Hepatic stellate cell (primary cell): ENCODE results near the gene HRH1.
"Not testable (repeated sequence)": the region's sequence is repeated elsewhere in the genome, so short reads cannot be mapped to it uniquely, and the experiment has no call there.

ENCODE experiments used
- DNase-seq: peaks from one replicate; pipeline ENCODE4 v3.0.0; 2011; ENCODE audit warnings: low spot score

The HRH1 gene

DNA sequence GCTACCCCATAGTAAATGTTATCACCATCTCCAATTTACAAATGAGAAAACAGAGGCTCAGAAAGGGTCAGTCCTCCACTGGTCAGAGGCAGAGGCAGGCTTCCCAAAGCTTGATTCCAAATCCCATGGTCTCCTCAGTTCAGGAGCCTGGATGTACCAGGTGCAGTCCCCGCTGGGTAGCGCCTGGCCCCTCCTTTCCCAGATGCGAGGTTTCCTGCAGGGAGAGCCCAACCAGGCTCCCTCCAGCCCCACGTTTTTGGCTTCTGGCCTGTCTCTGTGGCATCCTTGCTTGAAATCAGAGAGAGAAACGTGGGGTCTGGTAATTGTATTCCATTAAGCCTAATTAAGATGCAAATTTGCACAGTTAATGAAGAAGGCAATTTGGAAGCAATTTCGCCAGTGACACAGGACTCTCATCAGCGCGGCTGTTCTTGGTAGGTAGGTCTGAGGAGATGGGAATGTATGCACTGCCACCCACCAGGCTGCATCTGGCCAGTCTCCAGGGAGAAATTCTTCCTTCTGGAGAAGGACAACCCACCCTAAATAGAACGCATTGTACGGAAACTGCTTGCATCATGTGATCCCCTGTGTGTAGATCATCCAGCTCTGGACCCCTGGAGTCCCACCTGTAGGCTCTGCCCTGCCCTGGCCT is 50.5 kb downstream of the HRH1 start:
- DNase-seq, result no peak

DNA sequence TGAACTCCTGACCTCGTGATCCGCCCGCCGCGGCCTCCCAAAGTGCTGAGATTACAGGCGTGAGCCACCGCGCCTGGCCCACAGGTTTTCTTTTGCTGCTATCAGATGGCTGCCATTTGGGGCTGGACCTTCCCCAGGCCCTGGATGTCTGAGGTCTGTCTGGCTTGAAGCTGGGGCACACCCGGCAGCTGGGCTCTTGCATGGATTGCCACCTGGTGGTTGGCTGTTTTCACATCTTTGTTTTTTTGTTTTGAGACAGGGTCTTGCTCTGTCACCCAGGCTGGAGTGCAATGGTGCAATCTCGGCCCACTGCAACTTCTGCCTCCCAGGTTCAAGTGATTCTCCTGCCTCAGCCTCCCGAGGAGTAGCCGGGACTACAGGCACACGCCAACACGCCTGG is 51.6 kb downstream of the HRH1 start:
- DNase-seq, result not testable (repeated sequence)

DNA sequence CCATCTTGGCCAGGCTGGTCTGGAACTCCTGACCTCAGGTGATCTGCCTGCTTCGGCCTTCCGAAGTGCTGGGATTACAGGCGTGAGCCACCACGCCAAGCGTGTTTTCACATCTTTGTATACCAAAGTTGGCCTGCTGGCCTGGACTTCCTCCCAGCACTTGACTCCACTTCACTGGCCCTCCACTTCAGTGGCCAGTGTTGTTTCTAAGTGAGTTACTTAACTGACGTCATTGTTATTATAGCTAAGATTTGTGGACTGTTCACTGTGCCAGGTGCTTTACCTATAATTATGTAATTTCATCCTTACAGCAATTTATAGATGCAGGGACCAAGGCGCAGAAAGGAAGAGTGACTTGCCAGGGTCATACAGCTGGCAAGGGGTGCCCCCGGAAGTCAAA is 52.0 kb downstream of the HRH1 start:
- no peak for DNase-seq

DNA sequence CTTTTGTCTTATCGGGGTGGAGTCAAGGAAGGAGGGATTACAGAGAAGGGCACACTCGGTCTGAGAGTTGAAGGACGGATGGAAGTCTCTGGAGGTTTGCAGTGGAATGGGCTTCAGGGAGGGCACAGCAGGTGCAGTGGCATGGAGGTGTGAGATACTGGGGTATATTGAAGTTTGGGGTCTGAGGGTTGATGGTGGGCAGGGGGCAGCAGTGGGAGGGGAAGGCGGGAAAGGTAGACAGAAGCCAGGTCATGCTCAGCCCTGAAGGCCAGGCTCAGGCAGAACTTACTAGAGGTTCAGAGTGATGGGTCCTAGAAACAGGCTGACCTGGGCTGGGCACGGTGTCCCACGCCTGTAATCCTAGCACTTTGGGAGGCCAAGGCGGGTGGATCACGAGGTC is 52.7 kb downstream of the HRH1 start:
- DNase-seq, result no peak

DNA sequence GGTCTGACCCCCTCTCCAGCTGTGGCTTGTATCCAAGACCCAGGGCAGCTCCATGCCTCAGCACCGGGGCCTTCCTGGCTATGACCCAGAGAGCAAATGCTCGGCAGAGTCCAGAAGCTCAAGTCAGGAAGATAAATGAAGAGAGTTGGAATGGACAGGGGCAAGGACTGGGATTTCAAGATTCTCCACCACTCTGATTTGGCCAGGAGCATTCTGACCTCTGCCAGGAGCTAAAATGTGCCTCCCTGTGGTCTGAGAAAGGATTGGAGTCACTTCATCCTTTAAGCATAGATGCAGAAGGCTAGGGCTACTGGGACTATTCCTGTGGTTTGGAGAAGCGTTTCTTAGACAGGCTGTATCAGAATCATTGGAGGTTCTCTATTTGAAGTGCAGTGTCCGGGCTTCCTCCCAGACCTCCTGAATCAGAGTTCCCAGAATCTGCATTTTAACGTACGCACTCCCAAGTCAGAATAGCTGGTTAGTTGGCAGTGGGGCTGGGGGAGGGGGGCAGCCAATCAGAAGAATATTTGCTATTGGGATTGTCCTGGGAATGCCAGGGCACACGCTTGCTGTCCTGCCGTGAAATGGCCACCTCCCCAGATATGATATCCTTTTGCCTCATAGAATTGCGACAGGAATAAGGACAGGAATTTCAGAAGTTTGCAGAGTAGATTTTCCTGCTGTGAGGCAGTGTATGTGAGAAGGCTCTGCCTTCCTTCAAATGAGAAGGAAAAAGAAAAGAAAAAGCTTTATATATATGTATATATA is 57.4 kb downstream of the HRH1 start:
- DNase-seq, result peak; percentile 69

DNA sequence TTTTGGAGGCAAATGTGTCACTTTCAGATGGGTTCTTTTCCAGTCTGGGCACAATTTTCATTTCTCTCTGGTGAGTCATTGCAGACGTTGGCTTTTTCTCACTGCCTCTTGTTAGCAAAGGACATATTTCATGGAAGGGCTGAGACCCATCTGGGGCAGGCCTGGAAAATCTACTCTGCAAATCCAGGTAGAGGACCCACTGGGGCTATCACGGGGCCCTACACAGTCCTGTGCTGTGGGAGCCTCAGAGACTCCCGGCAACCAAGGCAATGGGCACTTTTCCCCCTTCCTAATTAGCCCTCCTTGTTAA is 58.0 kb downstream of the HRH1 start:
- peak; percentile 82 for DNase-seq

DNA sequence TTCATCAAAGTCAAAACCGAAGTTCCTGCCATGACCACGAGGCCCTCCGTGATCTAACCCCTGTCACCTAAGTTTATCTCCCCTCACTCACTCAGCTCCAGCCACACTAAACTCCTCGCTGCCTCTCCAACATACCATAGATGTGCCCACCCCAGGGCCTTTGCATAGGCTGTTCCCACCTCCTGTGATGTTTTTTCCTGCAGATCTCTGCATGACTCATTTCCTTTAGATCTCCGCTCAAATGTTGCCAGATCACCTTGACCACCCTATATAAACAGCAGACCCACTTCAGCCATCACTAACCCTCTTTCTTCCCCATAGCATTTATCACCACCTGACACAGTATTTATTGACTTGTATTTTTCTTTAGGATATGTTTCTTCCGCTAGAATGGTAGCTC is 58.5 kb downstream of the HRH1 start:
- DNase-seq, result no peak

DNA sequence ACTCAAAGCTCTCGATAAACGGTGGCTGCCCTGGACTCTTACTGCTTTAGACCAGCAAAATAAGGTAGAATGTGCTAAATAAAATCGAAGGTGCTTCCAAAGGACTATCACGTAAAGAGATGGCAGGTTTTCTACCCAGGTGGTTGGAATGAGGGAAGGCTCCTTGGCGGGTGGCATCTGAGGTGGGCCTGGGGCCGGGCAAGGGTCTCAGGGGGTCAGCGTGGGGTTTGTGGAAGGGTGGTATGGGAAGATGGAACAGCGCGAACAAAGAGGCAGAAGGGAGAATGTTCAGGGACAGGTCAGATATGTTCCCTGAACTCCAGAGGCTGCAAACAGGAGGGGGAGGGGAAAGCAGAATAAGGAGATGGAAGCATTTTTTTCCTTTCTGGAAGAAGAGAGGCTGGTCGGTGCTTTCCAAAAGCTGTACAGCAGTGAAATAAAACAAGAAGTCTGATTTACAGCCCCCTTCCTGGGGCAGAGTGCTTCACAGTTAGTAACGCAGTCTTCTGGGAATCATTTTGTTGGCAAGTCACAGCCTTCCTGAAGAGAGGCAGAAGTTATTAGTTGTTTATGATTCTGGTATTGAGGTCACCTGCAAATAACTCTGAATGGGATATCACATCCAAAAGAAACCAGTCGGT is 59.6 kb downstream of the HRH1 start:
- no peak for DNase-seq

DNA sequence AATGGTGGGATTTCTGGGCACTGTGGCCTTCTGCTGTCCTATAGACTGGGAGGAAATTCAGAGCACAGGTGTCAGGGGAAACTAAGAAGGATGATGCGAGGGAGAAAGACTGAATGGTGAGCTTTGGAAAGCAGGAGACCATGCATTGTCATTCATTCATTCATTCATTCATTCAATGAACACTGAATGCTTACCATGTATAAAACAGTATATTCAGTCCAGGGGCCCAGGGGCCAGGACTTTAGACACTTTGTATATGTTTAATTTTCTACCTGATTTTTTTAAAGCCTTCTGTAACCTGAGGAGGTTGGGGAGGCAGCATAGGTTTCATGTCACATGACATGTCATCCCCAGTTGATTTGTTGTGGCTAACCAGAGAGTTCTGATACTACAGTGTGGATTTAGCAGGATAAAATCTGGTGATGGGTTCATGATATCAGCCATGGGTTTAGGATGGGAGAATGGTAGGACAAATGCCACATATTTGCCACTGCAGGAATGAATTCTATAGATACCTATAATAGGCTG is 60.2 kb downstream of the HRH1 start:
- no peak for DNase-seq

DNA sequence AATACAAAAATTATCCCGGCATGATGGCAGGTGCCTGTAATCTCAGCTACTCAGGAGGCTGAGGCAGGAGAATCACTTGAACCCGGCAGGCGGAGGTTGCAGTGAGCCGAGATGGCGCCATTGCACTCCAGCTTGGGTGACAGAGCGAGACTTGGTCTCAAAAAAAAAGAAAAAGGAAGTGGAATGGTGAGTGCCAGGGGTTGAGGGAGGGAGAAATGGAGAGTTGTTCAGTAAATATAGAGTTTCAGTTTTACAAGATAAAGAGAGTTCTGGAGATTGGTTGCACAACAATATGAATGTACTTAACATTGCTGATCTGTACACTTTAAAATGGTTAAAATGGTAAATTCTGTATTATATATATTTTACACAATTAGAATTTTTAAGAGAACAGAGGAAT is 63.1 kb downstream of the HRH1 start:
- DNase-seq, result not testable (repeated sequence)

DNA sequence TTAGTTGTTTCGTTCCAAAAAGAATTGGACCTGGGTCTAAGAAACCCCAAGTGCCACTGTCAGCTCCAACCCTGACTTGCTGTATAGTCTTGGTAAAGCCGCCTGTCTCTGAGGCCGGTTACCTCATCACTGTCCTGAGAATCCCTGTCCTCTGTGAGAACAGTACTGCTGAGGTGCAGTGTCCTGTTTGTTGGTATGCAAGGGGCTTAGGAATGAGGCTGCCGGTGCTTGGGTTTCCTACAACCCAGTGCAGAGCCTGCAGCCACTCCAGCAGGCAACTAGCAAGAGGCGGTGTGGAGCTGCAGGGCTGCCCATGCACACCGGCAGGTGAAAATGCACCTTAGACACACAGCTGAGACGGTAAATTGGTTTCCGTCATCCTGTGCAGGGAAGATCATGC is 65.9 kb downstream of the HRH1 start:
- no peak for DNase-seq

DNA sequence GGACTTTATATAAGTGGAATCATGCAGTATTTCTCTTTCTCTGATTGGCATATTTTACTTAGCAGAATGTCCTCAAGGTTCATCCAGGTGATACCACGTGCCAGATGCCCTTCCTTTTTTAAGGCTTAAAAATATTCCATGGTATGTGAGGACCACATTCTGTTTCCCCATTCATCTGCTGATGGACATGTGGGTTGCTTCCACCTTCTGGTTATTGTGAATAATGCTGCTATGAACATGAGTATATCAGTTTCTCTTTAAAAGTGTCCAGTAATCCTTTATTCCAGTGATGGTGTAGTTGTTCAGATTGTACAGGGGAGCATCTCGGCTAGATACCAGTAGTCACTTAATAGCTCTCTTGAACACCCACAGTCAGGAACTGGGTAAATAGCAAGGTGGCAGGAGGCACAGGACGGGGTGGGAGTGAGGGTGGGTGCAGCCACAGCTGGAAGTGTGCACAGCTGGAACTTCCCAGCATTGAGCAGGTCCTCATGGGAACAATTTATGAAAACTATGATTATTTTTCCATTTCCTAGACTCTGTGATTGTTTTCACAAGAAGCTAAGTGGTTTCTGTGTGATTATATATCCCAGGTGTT is 67.6 kb downstream of the HRH1 start:
- no peak for DNase-seq

DNA sequence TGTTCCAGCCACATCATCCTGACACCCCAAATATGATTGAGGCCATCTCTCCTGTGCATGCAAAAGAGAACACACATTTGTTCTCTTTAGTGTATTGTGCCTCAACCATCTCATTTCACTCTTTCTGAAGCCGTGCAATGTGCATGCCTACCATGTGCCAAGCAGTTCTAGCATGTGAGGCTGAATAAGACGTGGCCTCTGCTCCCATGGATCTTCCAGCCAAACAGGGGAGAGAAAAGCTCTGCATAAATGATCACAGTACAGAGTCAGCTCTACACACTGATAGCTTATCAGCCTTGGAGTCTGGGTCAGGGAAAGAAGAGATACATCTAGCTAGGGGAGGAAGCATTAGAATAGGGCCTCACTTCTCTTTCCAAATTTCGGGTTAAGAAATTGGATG is 69.7 kb downstream of the HRH1 start:
- no peak for DNase-seq

DNA sequence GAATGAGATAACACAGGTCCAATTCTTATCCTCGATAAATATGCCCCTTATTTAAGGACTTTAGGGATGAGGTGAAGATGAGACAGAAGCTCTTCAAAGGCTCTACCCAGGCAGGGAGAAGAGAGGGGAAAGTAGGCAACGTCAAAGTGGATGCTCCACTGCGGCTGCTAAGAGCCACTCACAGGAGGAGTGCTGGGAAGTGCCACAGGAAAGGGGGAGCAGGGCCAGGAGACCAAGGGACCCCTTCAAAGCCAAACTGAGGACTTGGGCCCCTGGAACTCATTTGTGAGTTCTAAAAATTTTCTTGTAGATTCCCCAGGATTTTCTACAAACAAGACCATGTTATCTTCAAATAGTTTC is 70.6 kb downstream of the HRH1 start:
- no peak for DNase-seq

DNA sequence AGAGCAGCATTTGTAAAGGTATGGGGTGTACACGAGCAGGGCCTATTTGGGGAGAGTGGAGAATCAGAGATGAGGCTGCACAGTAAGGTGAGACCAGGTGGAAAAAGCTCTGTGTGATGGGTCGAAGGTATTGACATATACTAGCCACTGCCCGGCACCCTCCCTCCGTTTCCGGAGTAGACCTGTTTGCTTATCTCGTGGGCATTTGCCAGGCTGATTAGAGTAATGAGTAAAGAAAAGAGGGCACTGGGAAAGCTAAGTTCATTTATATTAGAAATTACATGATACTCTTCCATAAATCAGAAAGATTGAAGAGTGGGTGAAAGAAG is 71.7 kb downstream of the HRH1 start:
- DNase-seq, result no peak

DNA sequence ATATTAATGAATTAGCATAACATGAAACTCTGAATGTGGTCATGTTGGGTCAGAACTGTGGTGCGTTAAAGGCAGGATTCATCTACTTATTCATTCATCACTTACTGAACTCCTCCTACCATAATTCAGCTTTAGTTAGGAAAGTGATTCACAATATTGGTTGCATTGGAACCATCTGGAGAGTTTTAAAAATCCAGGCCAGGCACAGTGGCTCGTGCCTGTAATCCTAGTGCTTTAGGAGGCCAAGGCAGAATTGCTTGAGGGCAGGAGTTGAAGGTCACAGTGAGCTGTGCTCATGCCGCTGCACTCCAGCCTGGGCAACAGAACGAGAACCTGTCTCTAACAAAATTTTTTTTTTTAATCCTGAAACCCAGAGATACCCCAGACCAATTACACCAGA is 73.7 kb downstream of the HRH1 start:
- no peak for DNase-seq

DNA sequence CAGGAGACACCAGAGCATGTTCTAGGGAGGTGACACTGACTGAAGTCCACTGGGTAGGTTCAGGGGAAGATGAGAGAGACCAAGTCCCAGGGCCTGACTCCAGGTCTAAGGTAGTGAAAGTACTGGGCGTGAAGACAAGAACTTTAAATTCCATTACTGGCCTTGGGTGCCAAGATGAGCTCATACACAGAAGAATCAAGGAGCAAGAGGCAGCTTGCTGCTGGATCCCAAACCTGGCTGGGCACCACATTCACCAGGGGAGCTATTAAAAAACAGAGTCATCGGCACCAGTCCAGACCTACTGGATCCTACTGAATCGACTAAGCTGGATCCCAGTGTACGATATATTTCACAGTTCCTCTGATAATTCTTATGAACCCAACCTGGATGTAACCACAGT is 75.8 kb downstream of the HRH1 start:
- no peak for DNase-seq

DNA sequence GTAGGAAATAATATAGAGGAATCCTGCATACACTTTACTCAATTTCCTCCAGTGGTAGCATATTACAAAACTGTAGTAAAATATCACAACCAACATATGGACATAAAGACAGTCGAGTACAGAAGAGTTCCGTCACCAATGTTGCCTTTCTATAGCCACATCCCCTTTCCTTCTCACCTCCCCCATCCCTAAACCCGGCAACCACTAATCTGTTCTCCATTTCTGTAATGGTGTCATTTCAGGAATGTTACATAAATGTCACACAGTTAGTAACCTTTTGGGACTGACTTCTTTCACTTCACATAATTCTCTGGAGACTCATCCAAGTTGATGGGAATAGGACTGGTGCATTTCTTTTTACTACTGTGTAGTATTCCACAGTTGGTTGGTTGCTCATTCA is 76.5 kb downstream of the HRH1 start:
- no peak for DNase-seq

DNA sequence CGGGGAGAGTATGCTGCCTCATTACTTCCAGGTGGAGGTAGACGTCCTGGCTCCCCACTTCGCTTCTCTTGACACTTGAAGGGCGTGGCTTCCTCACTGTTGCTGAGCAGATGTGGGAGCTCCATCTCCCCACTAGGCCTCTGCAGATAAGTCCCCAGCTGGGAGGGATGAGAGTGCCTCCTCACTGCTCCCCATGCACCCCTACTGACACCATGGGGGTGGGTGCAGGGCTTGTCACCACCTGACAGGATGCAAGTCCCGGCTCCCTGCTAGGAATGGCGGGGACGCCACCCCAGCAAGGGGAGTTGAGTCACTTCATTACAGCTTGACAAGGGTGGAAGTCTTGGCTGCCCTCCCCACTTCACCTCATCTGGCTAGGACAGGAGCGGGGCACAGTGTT is 81.1 kb downstream of the HRH1 start:
- DNase-seq, result no peak

DNA sequence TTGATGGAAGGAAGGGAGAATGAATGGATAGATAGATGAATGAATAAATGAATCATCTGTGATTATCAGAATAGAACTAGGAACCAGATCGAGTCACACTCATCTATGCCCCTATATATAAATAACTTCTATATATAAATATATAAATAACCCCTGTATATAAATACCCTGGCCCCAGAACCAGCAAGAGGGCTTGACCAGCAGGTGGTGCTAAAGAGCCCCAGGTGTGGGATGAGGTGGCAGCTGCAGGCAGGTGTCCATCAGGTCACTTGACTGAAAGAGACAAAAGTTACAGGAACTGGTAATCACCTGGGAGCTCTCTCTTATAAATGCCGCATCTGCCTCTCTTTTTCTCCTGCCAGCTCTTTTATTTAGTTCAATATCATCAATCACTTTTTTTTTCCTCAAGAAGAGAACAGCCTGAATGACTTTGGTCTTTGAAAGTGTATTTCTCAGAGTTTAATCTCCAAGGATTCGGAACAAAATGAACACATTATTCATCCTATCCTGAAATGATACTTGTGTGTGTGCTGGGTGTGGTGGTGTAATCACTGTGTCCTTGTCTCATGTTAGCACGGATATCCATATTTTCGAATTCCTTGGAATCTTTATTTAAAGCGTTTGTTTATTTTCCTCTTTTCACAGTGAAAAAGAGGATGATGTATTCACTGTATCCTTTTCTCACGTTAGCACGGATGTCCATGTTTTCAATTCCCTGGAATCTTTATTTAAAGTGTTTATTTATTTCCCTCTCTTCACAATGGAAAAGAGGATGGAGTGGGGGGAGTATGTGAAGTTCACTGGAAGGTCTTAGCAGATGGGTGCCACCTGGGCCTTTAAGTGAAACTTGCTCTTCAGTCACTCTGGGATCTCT is 82.5 kb downstream of the HRH1 start:
- DNase-seq, result peak; percentile 44

DNA sequence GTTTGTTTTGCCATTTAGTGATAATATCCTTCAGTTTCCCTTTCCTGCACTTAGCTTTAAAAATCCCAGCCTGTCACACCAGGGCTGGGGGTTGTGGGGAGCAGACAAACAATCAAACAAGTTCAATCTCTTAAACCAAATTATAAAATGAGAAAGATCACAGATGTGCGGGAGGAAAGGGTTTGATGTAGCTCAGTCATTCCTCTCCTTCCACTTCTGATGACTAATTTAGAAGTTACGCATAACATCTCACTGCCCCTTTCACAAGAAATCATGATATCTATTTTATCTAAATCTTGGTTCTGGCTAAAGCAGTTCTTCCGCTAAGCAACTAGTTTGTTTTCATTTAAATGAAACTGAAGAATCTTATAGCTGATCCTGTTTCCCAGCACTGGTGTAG is 83.8 kb downstream of the HRH1 start:
- peak; percentile 61 for DNase-seq

DNA sequence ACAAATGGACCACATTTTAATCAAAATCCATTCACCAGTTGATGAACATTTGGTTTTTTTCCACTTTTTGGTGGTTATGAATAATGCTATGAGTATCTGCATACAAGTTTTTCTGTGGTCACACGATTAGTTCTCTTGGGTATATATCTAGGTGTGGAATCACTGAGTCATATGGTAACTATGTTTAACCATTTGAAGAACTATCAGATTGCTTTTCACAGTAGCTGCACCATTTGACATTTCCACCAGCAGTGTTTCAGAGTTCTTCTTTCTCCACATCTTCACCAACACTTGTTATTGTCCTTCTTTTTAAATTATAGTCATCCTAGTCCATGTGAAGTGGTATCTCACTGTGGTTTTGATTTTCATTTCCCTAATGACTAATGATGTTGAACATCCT is 84.6 kb downstream of the HRH1 start:
- peak; percentile 55 for DNase-seq
